Retinal pigment epithelial cell (primary cell): Measurements from ENCODE around the gene DENND1C.

Source experiments
- DNase-seq: peaks from one replicate; pipeline ENCODE4 v3.0.0-alpha.2; 2010; ENCODE audit warnings: low read depth
- H3K4me3 ChIP-seq: 2 replicates; pipeline ENCODE4 v1.5.1; 2011; ENCODE audit warnings: mild to moderate bottlenecking, low read length, control low read depth, moderate library complexity
- TF ChIP-seq, protein P1 (sequence below): conservative IDR thresholded peaks from 2 replicates; pipeline ENCODE4 v1.5.1; 2011; ENCODE audit warnings: low read depth, low read length, control low read depth, inconsistent platforms

DENND1C gene

GRCh38 chr19:6459262-6460098, 22.1 kb downstream of the DENND1C start, which contains the start of gene SLC25A23:
Gene SLC25A23, minus strand, starts transcription at chr19:6459792. Its CDS starts 164 bp downstream, at chr19:6459628.
- peak; percentile 33 for DNase-seq
- peak within 1 kb of the TSS; percentile 70 for H3K4me3 ChIP-seq
- TF ChIP-seq, protein P1, sequence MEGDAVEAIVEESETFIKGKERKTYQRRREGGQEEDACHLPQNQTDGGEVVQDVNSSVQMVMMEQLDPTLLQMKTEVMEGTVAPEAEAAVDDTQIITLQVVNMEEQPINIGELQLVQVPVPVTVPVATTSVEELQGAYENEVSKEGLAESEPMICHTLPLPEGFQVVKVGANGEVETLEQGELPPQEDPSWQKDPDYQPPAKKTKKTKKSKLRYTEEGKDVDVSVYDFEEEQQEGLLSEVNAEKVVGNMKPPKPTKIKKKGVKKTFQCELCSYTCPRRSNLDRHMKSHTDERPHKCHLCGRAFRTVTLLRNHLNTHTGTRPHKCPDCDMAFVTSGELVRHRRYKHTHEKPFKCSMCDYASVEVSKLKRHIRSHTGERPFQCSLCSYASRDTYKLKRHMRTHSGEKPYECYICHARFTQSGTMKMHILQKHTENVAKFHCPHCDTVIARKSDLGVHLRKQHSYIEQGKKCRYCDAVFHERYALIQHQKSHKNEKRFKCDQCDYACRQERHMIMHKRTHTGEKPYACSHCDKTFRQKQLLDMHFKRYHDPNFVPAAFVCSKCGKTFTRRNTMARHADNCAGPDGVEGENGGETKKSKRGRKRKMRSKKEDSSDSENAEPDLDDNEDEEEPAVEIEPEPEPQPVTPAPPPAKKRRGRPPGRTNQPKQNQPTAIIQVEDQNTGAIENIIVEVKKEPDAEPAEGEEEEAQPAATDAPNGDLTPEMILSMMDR = no peak

DNA sequence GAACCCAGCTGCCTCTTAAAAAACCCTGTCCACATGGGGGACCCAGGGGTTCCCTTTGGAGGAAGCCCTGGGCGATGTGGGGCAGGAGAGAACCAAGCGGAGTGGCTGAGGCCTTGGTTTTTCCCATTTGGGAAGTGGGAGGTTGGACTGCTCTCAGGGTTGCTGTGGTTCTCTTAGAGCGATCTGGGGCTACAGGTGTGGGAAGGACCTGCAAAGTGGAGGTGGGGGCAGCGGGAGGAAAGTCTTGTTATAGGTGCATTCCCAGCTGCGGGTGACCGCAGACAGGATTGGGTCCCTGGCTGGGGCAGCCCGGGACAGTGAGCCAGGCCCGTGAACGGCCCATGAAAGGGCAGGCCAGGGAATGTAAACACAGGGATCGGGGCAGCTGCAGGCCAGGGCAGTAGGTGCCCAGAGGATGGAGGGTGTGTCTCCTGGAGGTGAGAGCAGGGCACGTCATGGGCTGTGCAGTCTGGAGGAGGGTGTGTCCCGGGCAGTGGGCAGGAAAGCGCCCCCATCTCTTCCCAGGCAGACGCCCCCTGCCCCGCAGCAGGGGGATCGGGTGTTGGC, 22.8 kb downstream of the DENND1C start:
- DNase-seq = no peak
- TF ChIP-seq, protein P1 = no peak
- peak overlapping the region; percentile 70 for H3K4me3 ChIP-seq

DNA sequence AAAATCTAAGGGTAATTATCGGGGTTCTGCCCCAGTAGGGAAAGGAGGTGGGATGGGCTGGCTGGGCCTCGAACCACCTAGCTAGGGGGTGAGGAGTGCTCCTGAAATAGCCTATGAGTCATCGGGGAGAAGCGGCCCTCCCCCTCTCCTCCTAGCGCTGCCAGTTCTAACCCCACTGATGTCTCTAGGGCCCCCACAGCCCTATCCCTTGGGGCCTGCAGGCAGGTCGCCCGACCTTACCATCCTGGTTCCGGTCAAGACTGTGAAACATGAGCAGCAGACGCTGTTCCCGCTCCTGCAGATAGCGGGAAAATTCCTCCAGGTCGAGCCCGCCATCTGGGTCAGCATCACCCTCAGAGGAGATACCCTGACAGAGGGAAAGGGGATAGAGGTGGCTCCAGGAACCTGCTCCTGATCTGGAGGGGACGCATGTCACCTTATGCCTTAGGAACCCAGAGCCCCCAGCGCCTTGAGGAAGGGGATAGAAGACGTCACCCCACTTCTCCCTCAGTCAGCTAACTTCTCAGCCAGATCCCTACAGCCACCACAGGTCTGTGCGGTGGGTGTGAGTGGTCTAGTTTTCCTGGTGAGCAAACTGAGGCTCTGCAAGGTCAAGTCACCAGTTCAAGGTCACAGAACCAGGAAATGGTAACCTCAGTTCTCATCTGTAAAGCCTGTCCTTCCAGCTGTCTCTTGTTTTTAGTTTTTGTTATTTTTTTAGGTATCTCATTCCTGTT, 23.5 kb downstream of the DENND1C start:
- no peak for DNase-seq
- H3K4me3 ChIP-seq = peak overlapping the region; percentile 70

DNA sequence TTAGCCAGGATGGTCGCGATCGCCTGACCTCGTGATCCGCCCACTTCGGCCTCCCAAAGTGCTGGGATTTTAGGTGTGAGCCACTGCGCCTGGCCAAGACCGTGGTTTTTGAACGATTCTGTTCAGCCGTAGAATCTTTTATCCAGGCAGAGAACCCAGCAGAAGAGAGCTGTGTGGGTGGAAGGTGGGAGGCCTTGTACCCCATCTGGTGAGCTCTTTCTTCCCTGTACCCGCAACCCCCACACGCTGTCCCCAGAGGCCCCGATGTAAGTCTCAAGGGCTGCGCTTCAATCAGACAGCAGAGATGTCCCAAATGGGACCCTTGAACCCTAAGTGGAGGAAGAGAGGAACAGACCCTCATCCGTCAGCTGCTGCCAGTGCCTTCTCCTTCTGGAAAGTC, 25.7 kb downstream of the DENND1C start:
- no peak for DNase-seq
- TF ChIP-seq, protein P1 = no peak
- no peak overlapping the region for H3K4me3 ChIP-seq

More for the DNA sequence above, 23.5 kb downstream of the DENND1C start:
- TF ChIP-seq, protein P1 = no peak

- DNase-seq = no peak
- H3K4me3 ChIP-seq = no peak overlapping the region
- TF ChIP-seq, protein P1 = no peak
Observed at GRCh38 chr19:6453951-6454565, 27.5 kb downstream of the DENND1C start.

DNA sequence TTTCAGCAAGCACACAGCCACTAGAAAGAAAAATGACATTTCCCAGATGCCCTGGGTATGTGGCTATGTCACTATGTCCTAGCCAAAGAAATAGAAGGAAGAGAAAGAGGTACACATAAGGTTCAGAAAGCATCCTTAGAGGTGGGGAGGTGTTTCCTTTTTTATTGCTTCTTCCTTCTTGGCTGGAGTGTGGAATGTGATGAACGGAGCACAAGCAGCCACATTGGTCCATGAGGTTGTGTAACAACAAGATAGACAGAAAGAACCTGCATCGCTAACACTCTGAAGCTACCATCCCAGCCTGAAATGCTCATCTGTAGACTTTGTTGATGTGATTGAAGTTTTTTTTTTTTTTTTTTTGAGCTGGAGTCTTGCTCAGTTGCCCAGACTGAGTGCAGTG, 28.7 kb downstream of the DENND1C start:
- TF ChIP-seq, protein P1 = no peak
- DNase-seq = no peak
- H3K4me3 ChIP-seq = no peak overlapping the region
